Measurements from ENCODE around the gene LGR6.

The LGR6 gene

DNA sequence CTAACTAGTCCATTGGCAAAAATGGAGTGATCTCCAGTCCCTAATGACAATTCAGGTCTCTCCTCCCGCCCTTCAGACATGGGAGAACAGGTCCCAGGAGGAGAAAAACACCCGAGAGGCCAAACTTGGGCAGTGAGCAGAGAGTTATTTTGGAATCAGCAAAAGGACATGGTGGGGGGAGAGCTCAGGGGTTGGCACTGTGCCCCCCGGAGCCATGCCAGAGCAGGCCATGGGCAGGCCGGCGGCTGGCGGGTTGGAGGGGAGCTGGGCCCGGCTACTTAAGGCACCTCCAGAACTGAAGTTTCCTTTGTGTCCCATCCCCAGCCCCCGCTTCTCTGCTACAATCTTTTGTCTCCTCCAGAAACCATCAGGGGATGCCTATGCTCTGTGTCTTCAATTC, 7.1 kb downstream of the LGR6 start:
- DNase-seq (ENCODE audit: low spot score), result no peak

DNA sequence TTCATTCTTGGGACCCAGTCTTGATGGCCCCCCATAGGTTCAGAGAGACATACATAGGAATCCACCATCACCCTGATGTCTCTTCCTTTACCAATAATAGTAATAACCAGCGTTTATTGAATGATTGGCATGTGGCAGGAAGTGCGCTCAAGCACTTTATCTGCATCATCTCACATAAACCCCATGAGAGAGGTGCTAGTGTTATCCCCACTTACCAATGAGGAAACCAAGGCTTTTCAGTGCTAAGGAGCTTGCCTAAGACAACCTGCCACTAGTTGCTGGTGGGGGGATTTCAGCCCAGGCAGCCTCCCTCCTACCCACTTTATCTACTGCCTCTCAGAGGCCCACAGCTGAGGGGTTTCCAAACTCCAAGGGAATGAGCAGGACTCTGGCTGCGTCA, 7.7 kb downstream of the LGR6 start:
- no peak for DNase-seq (ENCODE audit: low spot score)

DNA sequence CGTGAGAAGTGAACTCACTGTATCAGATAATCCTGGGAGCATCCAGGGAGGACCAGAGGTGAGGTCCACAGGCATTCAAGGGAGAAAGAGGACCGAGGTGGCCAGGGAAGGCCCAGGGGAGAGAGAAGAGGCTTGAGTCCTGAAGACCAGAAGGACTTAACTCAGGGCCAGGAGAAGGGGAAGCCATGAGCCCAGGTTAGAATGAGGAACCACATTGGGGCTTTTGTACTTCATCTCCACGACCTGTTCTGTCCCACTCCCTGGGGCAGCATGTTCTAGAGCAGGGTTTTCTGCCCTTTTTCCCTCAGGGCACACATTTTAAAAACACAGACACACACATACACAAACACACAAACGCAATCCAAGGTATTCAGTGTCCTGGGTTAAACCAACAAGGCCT, 8.4 kb downstream of the LGR6 start:
- DNase-seq (ENCODE audit: low spot score), result no peak

DNA sequence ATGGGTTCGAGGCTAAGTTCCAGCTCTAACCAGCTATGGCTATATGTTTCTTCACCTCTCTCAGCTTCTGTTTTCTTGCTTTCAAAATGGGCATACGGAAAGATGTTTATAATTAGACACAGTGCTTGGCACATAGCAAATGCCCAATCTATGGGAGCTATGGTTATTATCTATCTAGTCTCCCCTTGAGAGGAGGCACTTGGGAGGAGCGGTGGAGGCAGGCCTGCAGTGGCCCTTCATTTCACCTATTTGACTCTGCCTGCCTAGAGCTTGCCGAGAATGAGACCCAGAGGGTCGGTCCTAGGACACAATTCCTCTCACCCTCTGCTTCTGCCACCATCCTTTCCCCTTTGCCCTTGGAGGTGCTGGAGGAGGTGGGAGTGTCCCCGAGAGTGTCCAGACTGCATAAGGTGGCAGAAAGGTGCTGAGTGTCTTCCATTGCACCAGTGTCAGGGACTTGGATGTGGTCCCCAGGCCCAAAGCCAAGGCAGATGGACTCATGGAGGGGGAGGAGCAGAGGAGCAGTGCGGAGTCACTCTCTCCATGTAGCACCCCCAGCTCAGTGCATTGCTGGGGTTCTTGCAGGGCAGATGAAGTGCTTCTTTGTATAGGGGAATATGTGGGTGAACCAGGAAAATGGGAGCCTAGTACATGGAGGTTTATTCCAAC, 9.0 kb downstream of the LGR6 start:
- no peak for DNase-seq (ENCODE audit: low spot score)

DNA sequence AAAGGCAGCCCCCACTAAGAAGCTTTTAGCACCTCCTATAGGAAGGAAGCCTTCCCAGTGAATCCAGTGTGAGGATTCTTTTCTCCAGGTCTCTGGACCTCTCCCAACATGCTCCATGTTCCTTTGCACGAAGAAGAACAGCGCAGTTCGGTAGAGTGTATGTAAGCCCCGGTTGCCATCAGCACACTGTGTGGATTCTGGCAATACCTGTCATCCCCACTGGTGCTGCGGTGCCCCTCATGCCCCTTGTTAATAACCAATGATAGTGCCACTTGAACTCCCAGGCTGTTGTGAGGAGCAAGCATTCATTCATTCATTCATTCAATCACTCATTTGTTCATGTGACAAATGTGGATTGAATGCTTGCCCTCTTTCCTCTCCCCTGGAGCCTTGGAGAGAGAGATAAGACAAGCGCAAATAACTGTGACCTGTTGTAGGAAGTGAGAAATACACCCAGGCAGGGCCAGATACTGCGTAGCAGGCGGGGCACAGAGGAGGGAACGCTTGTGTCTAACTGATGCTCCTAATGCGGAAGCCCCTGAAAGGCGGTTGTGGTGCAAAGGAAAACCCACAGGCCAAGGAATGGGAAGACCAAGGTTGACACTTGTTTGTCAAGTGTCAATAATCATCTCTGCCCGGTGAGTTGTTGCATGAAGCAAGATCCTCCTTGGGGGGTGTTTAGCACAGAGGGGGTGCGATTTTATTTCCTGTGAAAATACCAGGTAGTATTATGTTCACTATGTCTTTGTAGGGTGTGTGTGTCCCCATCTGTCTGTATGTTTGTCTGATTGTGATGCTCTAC, 9.8 kb downstream of the LGR6 start:
- DNase-seq (ENCODE audit: low spot score), result no peak

DNA sequence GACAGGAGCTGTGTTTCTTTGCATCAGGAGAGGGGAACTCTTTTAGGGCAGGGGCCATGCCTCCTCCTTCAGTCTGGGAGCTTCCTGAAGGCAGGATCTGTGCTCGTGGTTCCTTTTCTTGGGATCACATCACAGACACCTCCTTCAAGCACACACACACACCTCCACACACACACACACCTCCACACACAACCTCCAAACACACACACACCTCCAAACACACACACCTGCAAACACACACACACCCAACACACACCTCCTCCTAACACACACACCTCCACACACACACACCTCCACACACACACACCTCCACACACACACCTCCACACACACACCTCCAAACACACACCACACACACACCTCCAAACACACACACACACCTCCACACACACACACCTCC, 10.5 kb downstream of the LGR6 start:
- no peak for DNase-seq (ENCODE audit: low spot score)

DNA sequence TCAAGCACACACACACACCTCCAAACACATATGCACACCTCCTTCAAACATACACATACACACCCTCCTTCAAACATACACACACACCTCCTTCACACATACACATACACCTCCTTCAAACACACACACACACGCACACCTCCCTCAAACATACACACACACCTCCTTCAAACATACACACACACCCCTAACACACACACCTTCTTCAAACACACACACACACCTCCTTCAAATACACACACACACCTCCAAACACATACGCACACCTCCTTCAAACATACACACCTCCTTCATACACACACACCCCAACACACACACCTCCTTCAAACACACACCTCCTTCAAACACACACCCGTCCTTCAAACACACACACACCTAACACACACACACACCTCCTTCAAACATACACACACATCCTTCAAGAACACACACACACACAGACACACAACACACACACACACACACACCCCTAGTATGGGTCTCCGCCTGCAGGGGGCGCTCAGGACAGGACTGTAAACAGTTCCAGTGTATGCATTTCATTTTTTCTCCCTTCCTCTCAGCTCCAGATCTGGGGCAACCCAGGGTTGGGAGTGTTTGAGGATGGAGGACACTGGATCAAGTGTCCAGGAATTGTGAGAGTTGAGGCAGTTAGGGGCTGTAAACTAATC, 12.1 kb downstream of the LGR6 start:
- no peak for DNase-seq (ENCODE audit: low spot score)

DNA sequence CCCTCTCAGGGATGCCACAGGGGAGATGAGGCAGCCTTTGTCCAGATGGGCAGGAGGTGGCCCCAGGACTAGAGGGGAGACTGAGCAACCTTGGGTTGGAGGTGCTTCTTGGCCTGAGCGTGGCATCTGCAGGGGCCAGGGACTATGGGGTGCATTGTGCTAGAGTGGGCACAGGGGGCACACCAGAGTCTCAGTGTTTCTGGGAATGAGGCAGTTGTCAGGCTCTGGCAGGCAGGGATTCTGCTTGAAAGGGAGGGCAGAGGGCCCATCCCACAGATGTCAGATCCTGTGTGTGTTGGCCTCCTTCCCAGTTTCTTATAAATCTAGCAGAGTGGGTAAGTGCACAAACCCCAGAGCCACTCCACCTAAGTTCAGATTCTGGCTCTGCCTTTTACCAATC, 13.7 kb downstream of the LGR6 start:
- DNase-seq (ENCODE audit: low spot score), result peak; percentile 55

DNA sequence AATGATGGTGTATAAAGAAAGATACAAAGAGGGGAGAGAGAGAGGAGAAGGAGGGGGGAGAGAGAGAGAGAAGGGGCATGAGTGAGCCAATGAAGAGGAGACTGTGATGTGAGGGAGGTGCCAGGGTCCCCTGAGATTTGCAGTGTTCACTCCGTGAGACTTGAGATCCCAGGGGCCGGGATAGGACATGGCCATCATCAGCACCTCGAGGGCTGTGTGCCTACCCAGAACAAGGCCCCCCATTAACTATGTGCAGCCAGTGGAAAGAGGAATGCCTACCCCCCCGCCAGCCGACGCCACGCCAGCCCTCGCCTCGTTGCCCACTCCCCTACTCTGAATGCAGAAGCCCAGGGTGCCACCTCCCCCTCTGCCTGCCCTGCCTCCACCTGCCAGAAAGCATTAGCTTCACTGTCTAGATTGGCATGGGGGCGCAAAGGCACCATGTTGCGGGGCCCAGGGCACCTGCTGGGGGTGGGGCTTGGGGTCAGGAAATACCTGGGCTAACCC, 14.8 kb downstream of the LGR6 start:
- DNase-seq (ENCODE audit: low spot score), result no peak

DNA sequence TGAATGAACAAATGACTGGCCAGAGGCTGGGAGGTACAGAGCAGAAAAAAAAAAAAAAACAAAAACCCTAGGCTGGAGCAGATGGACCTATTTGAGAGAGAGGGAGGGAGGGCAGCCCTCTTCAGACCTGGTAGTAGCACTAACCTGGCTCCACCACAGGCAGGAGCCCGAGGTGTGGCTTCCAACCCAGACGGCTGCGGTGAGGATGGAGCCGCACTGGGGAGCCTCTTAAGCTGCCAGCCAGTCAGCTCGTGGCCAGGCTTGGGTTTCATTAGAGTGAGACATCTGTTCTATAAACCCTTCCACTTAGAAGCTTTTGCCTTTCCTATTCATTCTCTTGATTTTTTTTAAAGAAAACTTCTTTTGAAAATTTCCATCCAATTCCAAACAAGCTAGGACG, 16.8 kb downstream of the LGR6 start:
- peak; percentile 48 for DNase-seq (ENCODE audit: low spot score)

DNA sequence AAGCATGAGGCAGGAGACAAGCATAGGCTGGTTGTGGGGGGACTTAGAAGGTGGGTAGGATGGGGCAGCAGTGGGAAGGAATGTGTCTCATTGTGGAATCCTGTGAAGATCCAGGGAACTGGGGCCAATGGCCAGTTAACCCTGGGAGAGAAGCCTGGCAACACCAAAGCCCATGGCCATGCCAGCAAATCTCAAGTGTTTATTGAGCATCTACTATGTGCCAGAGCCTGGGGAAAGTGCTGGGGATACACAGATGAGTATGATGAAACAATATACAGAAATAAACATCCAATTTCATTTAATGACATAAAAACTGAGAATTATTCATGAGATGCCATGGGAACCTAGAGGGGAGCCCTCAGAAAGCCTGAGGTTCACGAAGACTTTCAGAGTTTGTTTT, 17.4 kb downstream of the LGR6 start:
- DNase-seq (ENCODE audit: low spot score), result no peak

DNA sequence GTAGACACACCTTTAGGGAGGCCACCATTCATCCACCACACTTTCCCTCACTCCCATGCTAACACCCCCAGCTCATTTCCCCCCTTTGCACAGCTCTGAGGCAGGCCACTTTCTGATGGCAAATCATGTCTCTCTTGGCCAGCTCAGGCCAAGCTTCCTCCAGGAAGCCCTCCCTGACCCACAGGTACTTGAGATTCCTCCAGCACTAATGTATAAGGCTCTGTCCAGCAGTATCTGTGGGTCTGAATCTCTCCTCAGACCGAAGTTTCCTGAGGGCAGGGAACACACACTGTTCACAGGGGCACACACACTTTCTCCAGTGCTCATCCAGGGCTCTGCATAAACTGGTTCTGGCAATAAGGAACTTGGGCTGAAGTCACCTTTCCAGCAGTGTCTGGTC, 19.2 kb downstream of the LGR6 start:
- no peak for DNase-seq (ENCODE audit: low spot score)

DNA sequence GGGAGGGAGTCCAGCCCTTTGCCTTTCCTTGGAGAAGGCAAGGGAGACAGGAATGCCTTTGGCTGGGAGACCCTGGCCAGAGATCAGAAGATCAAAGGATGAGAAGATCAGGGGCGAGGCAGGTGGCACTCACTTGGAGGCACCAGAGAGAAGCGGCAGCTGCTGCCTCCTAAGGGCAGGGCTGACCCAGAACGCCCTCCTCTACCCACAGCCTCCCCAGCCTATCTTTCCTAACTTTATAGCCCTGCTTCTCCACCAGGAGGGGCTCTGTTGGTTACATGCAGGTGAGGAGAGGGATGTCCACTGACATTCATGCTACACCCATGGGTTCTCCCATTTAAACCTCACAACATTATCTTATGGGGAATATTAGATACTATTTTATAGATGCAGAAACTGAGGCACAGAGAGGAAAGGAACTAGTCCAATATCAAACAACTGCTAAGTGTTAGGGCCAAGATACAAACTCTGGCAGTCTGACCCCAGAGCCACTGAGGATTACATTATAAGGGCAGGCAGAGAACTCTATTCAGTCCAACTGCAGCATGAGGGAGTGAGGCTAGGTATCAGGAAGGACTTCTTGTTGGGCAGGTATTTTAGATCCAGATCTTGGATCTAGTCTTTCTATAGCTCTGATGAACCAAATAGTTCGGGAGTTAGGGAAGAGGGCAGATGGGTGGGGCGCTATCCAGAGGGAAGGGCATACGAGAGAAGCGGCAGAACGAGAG, 19.9 kb downstream of the LGR6 start:
- DNase-seq (ENCODE audit: low spot score), result no peak

DNA sequence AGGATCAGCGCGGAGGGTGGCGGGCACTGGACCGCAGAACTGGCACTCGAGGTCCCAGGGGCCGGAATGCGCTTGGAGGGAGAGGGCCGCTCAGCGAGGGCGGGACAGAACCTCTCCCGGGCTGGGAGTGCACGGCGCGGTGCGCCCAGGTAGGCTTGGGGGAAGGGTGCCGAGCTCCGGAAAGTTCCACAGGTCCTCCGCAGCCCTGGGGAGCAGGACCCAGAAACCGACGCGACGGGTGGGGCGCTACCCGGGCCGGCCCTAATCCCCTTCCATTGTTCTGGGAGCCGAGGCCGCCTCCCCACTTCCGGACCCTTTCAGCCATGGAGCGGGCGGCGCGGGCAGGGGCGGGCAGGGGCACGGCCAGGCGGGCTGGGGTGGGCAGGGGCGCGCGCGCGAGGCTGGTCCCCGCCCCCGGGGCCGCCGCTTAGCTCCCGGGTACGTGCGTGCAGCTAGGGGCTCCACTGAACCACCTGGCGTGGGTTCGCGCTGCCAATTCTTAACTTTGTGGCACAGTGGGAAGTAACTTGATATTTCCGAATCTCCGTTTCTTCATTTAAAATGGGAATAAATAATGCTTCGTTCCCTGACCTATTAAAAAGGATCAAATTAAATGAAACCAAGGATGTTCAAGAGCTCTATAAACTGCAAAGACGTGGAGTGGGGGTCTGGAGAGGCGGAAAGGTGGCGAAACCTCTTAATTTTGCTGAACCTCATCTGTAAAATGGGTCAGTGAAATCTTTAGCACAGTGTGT, 20.7 kb downstream of the LGR6 start:
- DNase-seq (ENCODE audit: low spot score), result no peak

DNA sequence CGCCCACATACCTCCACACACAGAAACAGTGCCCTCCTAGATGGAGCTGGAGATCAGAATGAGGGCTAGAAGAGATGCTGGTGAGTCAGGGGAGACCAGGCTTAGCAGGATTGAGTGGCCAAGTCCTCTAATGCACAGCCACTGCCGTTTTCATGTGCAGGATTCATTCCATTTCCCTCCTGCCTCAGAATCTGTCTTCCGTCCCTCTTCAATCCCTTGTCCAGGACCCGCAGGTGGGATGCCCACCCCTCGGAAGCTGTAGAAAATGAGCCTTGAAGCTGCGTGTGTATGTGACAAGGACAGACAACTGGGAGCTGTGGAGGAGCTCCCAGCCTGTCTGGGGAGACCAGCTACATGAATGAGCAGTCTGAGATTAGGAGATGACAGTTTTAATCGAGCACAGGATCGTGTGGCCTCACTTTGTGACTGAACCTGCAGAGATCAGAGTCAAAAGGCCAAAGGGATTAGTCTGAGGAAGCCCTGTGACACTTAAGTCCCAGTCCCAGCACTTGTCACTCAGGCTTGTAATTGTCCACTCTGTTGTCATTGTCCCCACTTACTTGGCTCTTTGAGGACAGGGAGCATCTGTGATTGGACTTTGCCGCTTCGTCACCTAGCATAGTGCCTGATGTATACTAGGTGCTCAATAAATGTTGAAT, 22.0 kb downstream of the LGR6 start:
- no peak for DNase-seq (ENCODE audit: low spot score)

DNA sequence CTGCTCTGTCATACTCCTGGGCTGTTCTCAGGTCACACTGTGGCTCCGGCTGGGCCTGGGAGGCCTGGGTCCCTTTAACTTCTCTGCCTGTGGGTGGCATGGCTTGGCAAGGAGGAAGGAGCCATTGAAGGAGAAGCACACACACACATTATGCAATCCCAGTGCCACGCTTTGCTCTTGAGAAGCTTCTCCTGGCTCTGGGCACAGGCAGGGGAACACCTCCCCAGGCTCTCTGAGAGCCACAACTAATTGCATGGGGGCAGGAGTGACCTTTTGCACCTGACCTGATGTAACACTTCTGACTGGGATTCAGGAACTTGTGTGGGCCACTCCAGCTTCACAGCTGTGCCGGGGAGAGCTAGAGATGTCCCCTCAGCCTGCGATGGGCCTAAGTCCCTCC, 23.1 kb downstream of the LGR6 start:
- DNase-seq (ENCODE audit: low spot score), result no peak

DNA sequence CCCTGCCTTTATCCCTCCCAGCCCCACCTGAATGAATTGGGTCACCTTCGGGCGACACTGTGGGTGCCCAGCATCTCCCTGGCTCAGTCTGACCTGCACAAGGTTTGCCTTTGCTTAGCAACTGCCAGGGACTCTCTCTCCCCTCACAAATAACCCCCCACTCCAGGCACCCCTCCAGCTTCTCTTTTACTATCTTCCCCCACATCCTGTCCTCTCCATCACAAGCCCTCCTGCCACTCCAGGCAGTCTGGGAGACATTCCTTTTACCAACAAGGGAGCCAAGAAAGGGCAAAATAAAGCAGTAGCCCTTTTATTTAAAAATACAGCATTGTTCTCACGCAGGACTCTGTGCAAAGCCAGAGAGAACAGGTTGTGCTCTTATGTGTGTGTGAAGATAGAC, 23.9 kb downstream of the LGR6 start:
- no peak for DNase-seq (ENCODE audit: low spot score)

DNA sequence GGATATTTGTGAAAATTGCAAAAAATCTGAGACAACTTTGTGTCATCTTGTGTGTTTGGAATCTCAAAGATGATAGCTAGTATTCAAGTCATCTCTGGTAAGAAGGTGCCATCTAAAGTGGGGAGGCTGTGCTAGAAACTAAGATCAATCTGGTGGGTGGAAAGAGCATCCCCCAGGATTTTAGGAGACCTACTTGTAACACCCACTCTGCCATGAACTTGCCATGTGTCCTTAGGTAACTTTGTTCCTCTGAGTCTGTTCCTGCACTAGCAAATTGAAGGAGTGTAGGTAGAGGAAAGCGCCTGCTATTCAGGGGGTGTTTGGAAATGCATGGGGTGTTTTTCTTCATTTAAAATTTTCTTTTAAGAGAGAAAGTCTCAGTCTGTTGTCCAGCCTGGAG, 24.4 kb downstream of the LGR6 start:
- DNase-seq (ENCODE audit: low spot score), result no peak

DNA sequence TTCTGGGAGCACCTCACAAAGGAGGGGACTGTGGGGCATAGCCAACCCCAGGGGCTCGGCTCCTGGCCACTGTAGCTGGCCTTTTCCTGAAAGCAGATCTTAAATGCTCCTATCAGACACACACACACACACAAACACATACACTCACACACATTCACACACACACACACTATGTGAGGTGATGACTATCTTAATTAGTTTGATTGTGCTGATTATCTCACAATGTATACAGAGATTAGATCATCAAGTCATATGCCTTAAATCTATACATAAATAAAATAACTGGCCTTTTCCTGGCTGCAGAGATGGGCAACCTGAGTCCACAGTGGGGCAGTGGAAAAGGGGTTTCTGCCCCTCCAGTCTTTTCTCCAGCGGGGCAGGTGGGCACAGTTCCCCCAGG, 27.1 kb downstream of the LGR6 start:
- DNase-seq (ENCODE audit: low spot score), result no peak

DNA sequence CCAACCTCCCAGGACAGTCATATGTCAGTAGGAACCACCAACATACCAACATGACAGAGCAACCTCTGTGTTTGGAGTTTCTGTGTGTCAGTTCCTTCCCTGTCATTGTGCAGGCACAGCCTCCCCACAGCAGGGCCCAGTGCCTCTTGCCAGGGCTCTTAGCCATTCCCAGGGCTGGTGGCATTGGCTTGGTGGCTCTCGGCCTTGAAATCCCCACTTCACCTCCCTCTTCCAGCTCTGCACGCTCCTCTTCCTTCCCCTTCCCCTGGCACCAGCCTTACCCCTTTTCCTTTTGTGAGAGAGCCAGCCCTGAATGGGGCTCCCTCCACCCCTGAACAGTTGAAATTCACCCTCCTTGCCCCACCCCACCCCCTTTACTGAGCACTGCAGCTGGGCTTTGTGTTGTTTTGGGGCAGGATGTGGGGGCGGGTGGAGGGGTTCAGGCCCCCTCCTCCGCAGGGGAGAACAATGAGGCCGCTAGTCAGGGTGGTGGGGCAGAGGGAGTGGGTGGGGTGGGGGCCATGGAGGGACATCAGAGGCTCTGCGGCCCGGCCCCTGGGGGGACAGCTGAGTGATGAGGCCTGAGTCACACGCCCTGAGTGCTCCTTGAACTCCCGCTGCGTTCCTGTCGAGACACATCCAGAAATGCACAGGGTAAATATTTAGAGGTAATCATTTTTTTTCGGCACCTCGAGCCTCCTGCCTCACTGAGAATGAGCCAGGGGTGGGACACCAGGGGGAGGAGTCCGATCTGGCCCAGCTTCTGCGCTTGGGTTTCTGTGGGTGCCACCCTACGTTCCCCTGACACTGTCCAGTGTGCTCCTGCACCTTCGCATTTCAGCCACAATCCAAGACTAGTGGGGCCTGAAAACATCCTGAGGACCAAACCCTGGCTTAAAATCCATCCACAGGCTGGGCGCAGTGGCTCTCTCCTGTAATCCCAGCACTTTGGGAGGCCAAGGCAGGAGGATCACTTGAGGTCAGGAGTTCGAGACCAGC, 28.6 kb downstream of the LGR6 start:
- no peak for DNase-seq (ENCODE audit: low spot score)
